ENCODE results near the gene ENTPD7. TPM values are rescaled to one million over a fixed set of nuclear protein-coding genes. Genes with fewer than 3 reads are reported as not detected.

Gene ENTPD7
- total and polyA plus RNA-seq, 2 of the 8 experiments (the other 6 are each of a cell fraction or from before 2014, with no cell fraction given) = 5.0 to 15.6 TPM

GRCh38 chr10:99623919-99624318, 35.4 kb upstream of the ENTPD7 start:
- no peak overlapping the region for H3K9ac ChIP-seq (replicated peaks in 1 of 4; ENCODE audit: extremely low read depth in 1 of 4, low read depth in 3 of 4, low read length in 3 of 4)
- no peaks in the 10 kb centered on the region; the same call in 1 of the 2 replicates for H3K79me1 ChIP-seq (ENCODE audit: low read depth, low read length)
- peaks cover 0 to 6% (median 3%) of the 10 kb centered on the region in 4 experiments; a peak in 6 of 7 replicates for H3K4me1 ChIP-seq (replicated peaks in 1 of 4; ENCODE audit: control insufficient read depth in 3 of 4, insufficient read depth in 4 of 4, low read length in 3 of 4)
- H3K14ac ChIP-seq (ENCODE audit: insufficient read length) = no peak overlapping the region
- H4K8ac ChIP-seq (ENCODE audit: extremely low read depth, insufficient read depth, low read length) = no peak overlapping the region
- H2AK5ac ChIP-seq (ENCODE audit: low read depth, low read length) = no peak overlapping the region
- H3K23ac ChIP-seq (ENCODE audit: insufficient read length) = no peak overlapping the region
- FAIRE-seq = no peak
- H4K20me1 ChIP-seq (replicated peaks in 1 of 2; ENCODE audit: control insufficient read depth in 1 of 2, insufficient read depth in 2 of 2, low read length in 2 of 2) = no peaks in the 10 kb centered on the region
- TF ChIP-seq GTF2F1 (IDR thresholded peaks at IDR 0.05; ENCODE audit: borderline replicate concordance, low read depth, low read length) = no peak
- TF ChIP-seq SIRT6 (IDR thresholded peaks at IDR 0.05; ENCODE audit: low read length) = no peak
- TF ChIP-seq NRF1 (IDR thresholded peaks at IDR 0.05; ENCODE audit: low read depth, low read length) = no peak
- TF ChIP-seq ZNF274 (IDR thresholded peaks at IDR 0.05; ENCODE audit: borderline replicate concordance, extremely low read depth, low read length) = no peak
- TF ChIP-seq EP300 (IDR thresholded peaks at IDR 0.05; ENCODE audit: borderline replicate concordance in 1 of 2, low read depth in 2 of 2, low read length in 2 of 2) = no peak
- TF ChIP-seq TCF12 (IDR thresholded peaks at IDR 0.05; ENCODE audit: low read depth, low read length) = no peak
- TF ChIP-seq RFX5 (IDR thresholded peaks at IDR 0.05; ENCODE audit: borderline replicate concordance, low read depth, low read length) = no peak
- TF ChIP-seq E2F6 (IDR thresholded peaks at IDR 0.05) = no peak
- no peak for TF ChIP-seq POLR2AphosphoS5 (IDR thresholded peaks at IDR 0.05; ENCODE audit: low read depth, low read length)
- TF ChIP-seq TAF7 (optimal IDR thresholded peaks at IDR 0.05; ENCODE audit: borderline replicate concordance, low read depth, low read length) = no peak
- no peak for TF ChIP-seq HDAC2 (IDR thresholded peaks at IDR 0.05; ENCODE audit: borderline replicate concordance in 1 of 2, low read depth in 2 of 2, low read length in 2 of 2)
- H3K36me3 ChIP-seq (ENCODE audit: control insufficient read depth in 2 of 4, insufficient read depth in 4 of 4, low read length in 3 of 4) = no peaks in the 10 kb centered on the region; a peak in 1 of 8 replicates
- no peaks in the 10 kb centered on the region for H3K27me3 ChIP-seq (replicated peaks in 1 of 4; ENCODE audit: control insufficient read depth in 3 of 4, extremely low read depth in 1 of 4, insufficient read depth in 3 of 4, low read length in 3 of 4)
- H3K56ac ChIP-seq (replicated peaks; ENCODE audit: insufficient read length, low read depth, low read length) = no peak overlapping the region
- peaks cover 8% of the 10 kb centered on the region; the same call in 1 of the 2 replicates for H3K23me2 ChIP-seq (ENCODE audit: low read depth, low read length)
- no peak overlapping the region for H2BK15ac ChIP-seq (ENCODE audit: low read length)
- no peak overlapping the region for H2BK5ac ChIP-seq (ENCODE audit: low read depth, low read length)
- H4K5ac ChIP-seq (ENCODE audit: insufficient read length, low read depth, low read length) = no peak overlapping the region
- no peak overlapping the region for H2BK20ac ChIP-seq (ENCODE audit: low read length)
- H3K18ac ChIP-seq (ENCODE audit: extremely low read depth, low read length) = no peak overlapping the region
- ChIA-PET POLR2A (ENCODE audit: partially characterized antibody) (no interaction called here), CTCF (ENCODE audit: partially characterized antibody) (interaction anchor here (3.9 kb wide), 1 partner anchor 12 kb away, joined by 16 read pairs; no protein-coding TSS in a partner anchor)
- no peaks in the 10 kb centered on the region for H3K9me3 ChIP-seq (ENCODE audit: insufficient read depth in 2 of 2, low read depth in 1 of 2, low read length in 1 of 2)
- H2AFZ ChIP-seq (ENCODE audit: low read length) = no peak overlapping the region
- H2BK12ac ChIP-seq (ENCODE audit: low read depth, low read length) = no peak overlapping the region
- DNase-seq (ENCODE audit: low read depth in 1 of 2, low spot score in 2 of 2) = no peak
- H3K4me3 ChIP-seq (ENCODE audit: extremely low read depth in 1 of 4, insufficient read depth in 2 of 4, low read depth in 3 of 4, low read length in 4 of 4) = no peak overlapping the region
- H2BK120ac ChIP-seq (replicated peaks; ENCODE audit: low read depth, low read length) = no peak overlapping the region
- no peak overlapping the region for H3K4ac ChIP-seq (replicated peaks; ENCODE audit: insufficient read length, low read depth, low read length)
- H3K27ac ChIP-seq (ENCODE audit: low read depth, low read length) = no peak overlapping the region
- H3K79me2 ChIP-seq (ENCODE audit: control insufficient read depth in 1 of 2, insufficient read depth in 2 of 2, low read length in 2 of 2) = peaks cover 0 to 9% of the 10 kb centered on the region in 2 experiments; a peak in 2 of 4 replicates
- no peak overlapping the region for H3K4me2 ChIP-seq (ENCODE audit: insufficient read depth in 1 of 2, low read depth in 2 of 2, low read length in 2 of 2)
- no peak overlapping the region for H4K91ac ChIP-seq (replicated peaks; ENCODE audit: insufficient read length, low read length)
